Measurements from ENCODE around the gene CCNY. TPM values are rescaled to one million over a fixed set of nuclear protein-coding genes. Genes with fewer than 3 reads are reported as not detected.
"Not testable (repeated sequence)": the region's sequence is repeated elsewhere in the genome, so short reads cannot be mapped to it uniquely, and the experiment has no call there.

CCNY gene
- polyA plus RNA-seq, 2 of the 4 experiments (the other 2 are of a cell fraction): 28.1 to 55.5 TPM

DNA sequence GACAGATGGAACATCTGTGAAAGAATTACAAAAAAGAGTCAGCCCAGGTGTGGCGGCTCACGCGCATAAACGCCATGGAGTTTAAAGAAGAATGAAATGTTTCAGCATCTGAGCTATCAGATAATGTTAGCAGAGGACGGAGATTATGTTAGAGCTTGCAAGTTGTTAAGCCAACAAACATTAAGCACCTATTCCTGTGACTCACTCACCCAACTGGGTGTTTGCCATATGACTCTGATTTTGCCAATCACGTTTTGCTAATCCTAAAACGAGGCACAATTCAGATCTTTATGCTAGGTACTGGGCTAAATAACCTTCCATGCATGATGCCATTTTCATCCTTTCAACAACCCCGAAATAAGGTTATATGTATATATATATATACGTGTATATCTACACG, 29.0 kb upstream of the CCNY start:
- POLR2A ChIA-PET: no interaction called here
- peaks cover 11% of the 10 kb centered on the region for H3K4me1 ChIP-seq
- peak overlapping the region; percentile 61 for H3K4me2 ChIP-seq
- CTCF ChIA-PET: no interaction called here
- ATAC-seq (no peak), FAIRE-seq (no peak), DNase-seq (ENCODE audit: low read depth in 1 of 2, low spot score in 1 of 2) (peak in 1 of 2 experiments; percentile 17)
- no peak overlapping the region for H3K4me3 ChIP-seq
- no peaks in the 10 kb centered on the region for H3K9me3 ChIP-seq
- H3K27ac ChIP-seq: peak overlapping the region in 1 of 2 experiments; percentile 12; a peak in 1 of 6 replicates
- TF ChIP-seq, protein P1, sequence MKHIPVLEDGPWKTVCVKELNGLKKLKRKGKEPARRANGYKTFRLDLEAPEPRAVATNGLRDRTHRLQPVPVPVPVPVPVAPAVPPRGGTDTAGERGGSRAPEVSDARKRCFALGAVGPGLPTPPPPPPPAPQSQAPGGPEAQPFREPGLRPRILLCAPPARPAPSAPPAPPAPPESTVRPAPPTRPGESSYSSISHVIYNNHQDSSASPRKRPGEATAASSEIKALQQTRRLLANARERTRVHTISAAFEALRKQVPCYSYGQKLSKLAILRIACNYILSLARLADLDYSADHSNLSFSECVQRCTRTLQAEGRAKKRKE (CRISPR knock-in tag; IDR thresholded peaks at IDR 0.05; ENCODE audit: low read depth): no peak
- TF ChIP-seq TP53 (CRISPR knock-in tag; IDR thresholded peaks at IDR 0.05): no peak
- no peak for TF ChIP-seq ZSCAN20 (CRISPR knock-in tag; IDR thresholded peaks at IDR 0.05)
- TF ChIP-seq KDM5A (IDR thresholded peaks at IDR 0.05): no peak
- no peak for TF ChIP-seq BHLHE40 (IDR thresholded peaks at IDR 0.05; ENCODE audit: low read depth, low read length)
- no peak for TF ChIP-seq HOXA7 (CRISPR knock-in tag; IDR thresholded peaks at IDR 0.05)
- TF ChIP-seq, protein P2, sequence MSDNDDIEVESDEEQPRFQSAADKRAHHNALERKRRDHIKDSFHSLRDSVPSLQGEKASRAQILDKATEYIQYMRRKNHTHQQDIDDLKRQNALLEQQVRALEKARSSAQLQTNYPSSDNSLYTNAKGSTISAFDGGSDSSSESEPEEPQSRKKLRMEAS (IDR thresholded peaks at IDR 0.05): no peak
- TF ChIP-seq, protein P3, sequence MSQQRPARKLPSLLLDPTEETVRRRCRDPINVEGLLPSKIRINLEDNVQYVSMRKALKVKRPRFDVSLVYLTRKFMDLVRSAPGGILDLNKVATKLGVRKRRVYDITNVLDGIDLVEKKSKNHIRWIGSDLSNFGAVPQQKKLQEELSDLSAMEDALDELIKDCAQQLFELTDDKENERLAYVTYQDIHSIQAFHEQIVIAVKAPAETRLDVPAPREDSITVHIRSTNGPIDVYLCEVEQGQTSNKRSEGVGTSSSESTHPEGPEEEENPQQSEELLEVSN (IDR thresholded peaks at IDR 0.05; ENCODE audit: borderline replicate concordance, low read depth): no peak
- no peak for TF ChIP-seq ZFP36 (IDR thresholded peaks at IDR 0.05; ENCODE audit: borderline replicate concordance, partially characterized antibody)
- TF ChIP-seq HDAC2 (IDR thresholded peaks at IDR 0.05): no peak
- no peak for TF ChIP-seq ZC3H11A (IDR thresholded peaks at IDR 0.05)
- TF ChIP-seq CHD4 (IDR thresholded peaks at IDR 0.05; ENCODE audit: borderline replicate concordance): no peak
- TF ChIP-seq HOXB13 (CRISPR knock-in tag; IDR thresholded peaks at IDR 0.05; ENCODE audit: low read depth): no peak
- TF ChIP-seq POLR2A (IDR thresholded peaks at IDR 0.05; ENCODE audit: low read length): no peak
- no peak for TF ChIP-seq MAFK (IDR thresholded peaks at IDR 0.05; ENCODE audit: partially characterized antibody)
- 65% methylated on average over 10 of the region's 10 CpGs for WGBS (ENCODE audit: missing lambda C conversion rate)

DNA sequence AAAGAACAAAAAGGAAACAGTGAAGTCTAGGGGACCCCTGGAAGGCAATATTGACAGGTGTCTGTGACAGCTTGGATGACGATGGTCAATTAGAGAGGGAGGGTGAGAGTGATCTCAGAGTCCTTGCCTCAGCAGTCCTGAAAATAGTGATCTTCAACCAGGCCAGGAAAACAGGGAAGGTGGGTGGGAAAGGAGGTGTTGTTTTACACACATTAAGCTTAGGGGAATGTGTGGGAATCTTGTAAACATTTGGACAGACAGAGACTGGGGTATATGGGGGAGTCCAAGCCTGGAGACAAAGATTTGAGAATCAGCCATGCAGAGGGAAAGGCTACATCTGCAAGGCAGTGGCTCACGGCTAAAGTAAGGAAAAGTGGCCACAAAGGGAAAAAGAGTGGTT, 27.5 kb upstream of the CCNY start:
- no peak overlapping the region for H3K4me2 ChIP-seq
- H3K4me1 ChIP-seq: peaks cover 11% of the 10 kb centered on the region
- DNase-seq (ENCODE audit: low read depth in 1 of 2, low spot score in 1 of 2) (no peak), ATAC-seq (no peak), FAIRE-seq (no peak)
- ChIA-PET CTCF (interaction anchor here (2.0 kb wide), 1 partner anchor 19 kb away, joined by 6 read pairs; no protein-coding TSS in a partner anchor), POLR2A (no interaction called here)
- no peak overlapping the region for H3K4me3 ChIP-seq
- no peak overlapping the region for H3K27ac ChIP-seq
- H3K9me3 ChIP-seq: no peaks in the 10 kb centered on the region
- WGBS (ENCODE audit: missing lambda C conversion rate): 86% methylated on average over 2 of the region's 2 CpGs
- no peak for TF ChIP-seq HOXB5 (CRISPR knock-in tag; IDR thresholded peaks at IDR 0.05)
- no peak for TF ChIP-seq MAZ (IDR thresholded peaks at IDR 0.05; ENCODE audit: borderline replicate concordance, low read depth, low read length)
- no peak for TF ChIP-seq KDM1A (IDR thresholded peaks at IDR 0.05; ENCODE audit: low read depth)
- TF ChIP-seq RFX5 (IDR thresholded peaks at IDR 0.05): no peak

DNA sequence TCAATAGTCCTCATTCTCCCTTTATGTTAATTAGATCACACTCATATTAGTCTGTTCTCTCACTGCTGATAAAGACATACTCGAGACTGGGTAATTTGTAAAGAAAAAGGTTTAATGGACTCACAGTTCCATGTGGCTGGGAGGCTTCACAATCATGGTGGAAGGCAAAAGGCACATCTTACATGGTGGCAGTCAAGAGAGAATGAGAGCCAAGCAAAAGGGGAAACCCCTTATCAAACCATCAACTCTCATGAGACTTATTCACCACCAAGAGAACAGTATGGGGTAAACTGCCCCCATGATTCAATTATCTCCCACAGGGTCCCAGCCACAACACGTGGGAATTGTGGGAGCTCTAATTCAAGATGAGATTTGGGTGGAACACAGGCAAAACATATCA, 22.2 kb upstream of the CCNY start:
- H3K4me3 ChIP-seq; H3K27ac ChIP-seq; H3K4me1 ChIP-seq; DNase-seq (ENCODE audit: low read depth in 1 of 2, low spot score in 1 of 2); H3K4me2 ChIP-seq; ATAC-seq; H3K9me3 ChIP-seq: not testable (repeated sequence)
- peak; percentile 18 for FAIRE-seq
- CTCF ChIA-PET: interaction anchor here (0.5 to 1.2 kb wide), 4 partner anchors 55 to 1478 kb away, joined by 3 read pairs; no protein-coding TSS in a partner anchor
- WGBS (ENCODE audit: missing lambda C conversion rate): 81% methylated on average over 2 of the region's 2 CpGs
- POLR2A ChIA-PET: interaction anchor here (0.7 to 0.8 kb wide), 2 partner anchors 14 to 54 kb away, joined by 6 to 8 read pairs; no protein-coding TSS in a partner anchor
- peak; percentile 28 for TF ChIP-seq ZFP36 (IDR thresholded peaks at IDR 0.05; ENCODE audit: borderline replicate concordance, partially characterized antibody)

DNA sequence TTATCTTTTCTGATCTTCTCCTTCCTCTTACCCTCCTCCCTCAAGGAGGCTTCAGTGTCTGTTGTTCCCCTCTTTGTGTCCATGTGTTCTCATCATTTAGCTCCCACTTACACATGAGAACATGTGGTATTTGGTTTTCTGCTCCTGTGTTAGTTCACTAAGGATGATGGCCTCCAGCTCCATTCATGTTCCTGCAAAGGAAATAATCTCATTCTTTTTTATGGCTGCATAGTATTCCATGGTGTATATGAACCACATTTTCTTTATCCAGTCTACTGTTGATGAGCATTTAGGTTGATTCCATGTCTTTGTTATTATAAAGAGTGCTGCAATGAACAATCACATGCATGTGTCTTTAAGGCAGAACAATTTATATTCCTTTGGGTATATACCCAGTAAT, 21.1 kb upstream of the CCNY start:
- H3K4me2 ChIP-seq; DNase-seq (ENCODE audit: low read depth in 1 of 2, low spot score in 1 of 2); POLR2A ChIA-PET; FAIRE-seq; H3K4me1 ChIP-seq; H3K27ac ChIP-seq; H3K9me3 ChIP-seq; H3K4me3 ChIP-seq; ATAC-seq: not testable (repeated sequence)
- CTCF ChIA-PET: interaction anchor here (0.9 to 1.5 kb wide), 2 partner anchors 14 to 15 kb away, joined by 3 to 7 read pairs; no protein-coding TSS in a partner anchor
